Measurements from ENCODE around the gene MBNL2. TPM values are rescaled to one million over a fixed set of nuclear protein-coding genes. Genes with fewer than 3 reads are reported as not detected.

The MBNL2 gene
- total RNA-seq, 1 experiment from 2014 or later, result 0.17 TPM

DNA sequence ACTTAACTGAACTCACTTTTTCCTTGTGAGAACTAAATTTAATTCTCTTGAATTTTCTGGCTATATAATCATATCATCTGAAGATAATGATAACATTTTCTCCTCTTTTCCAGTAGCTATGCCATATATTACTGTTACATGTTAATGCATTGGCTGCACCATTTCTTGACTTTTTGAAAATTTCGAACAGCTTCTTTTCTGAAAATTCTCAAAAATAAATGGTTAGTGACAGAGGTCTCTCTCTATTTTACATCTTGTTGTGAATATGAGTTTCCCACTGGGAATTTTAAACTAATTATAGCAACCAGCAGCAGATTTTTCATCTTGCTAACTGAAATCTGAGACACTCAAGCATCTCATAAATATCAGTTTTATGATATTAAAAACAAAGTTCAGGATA is 30.6 kb downstream of the MBNL2 start:
- H3K4me2 ChIP-seq (ENCODE audit: insufficient read depth, insufficient read length, low read length), result no peak overlapping the region
- H3K79me1 ChIP-seq (ENCODE audit: insufficient read depth, low read depth, low read length, poor library complexity, severe bottlenecking), result no peaks in the 10 kb centered on the region
- H3K79me2 ChIP-seq (ENCODE audit: insufficient read depth, low read length), result no peaks in the 10 kb centered on the region
- H2BK12ac ChIP-seq (ENCODE audit: insufficient read length, low read depth, low read length), result no peak overlapping the region
- DNase-seq, result no peak
- H3T11ph ChIP-seq (ENCODE audit: low read length), result no peak overlapping the region
- H4K8ac ChIP-seq (replicated peaks; ENCODE audit: insufficient read length, low read depth, low read length), result no peak overlapping the region
- Mint-ChIP-seq H3K9me3 (no peaks in the 10 kb centered on the region), H3K27ac (no peak overlapping the region), H3K36me3 (ENCODE audit: insufficient read depth in 1 of 3, low read depth in 3 of 3) (no peaks in the 10 kb centered on the region), H3K27me3 (ENCODE audit: low read depth) (peaks cover 19% of the 10 kb centered on the region), H3K4me1 (peaks cover 12 to 28% of the 10 kb centered on the region in 2 experiments), H3K4me3 (no peak overlapping the region)
- no peak overlapping the region for H2BK5ac ChIP-seq (ENCODE audit: insufficient read length, low read length)
- no peak overlapping the region for H4K91ac ChIP-seq (ENCODE audit: insufficient read length, low read depth, low read length)
- H3K23ac ChIP-seq (ENCODE audit: insufficient read length, low read depth, low read length), result no peak overlapping the region
- H2BK20ac ChIP-seq (ENCODE audit: low read depth, low read length, poor library complexity, severe bottlenecking), result no peak overlapping the region
- no CpG with 5 or more reads among the region's 1 CpG for WGBS (ENCODE audit: extremely low coverage, insufficient read length, low lambda C conversion rate)
- H3K4ac ChIP-seq (ENCODE audit: low read depth, low read length), result no peak overlapping the region
- H4K20me1 ChIP-seq (ENCODE audit: control insufficient read depth, insufficient read depth, insufficient read length), result no peaks in the 10 kb centered on the region
- H2BK120ac ChIP-seq (ENCODE audit: low read depth, low read length, poor library complexity, severe bottlenecking), result no peak overlapping the region
- no peak overlapping the region for H3K56ac ChIP-seq (ENCODE audit: insufficient read length, low read depth, low read length)
- H3K4me1 ChIP-seq (ENCODE audit: insufficient read depth, low read length), result peaks cover 13% of the 10 kb centered on the region
- no peak overlapping the region for H3K27ac ChIP-seq (ENCODE audit: insufficient read length, low read depth, low read length)
- no peak overlapping the region for H3K14ac ChIP-seq (ENCODE audit: insufficient read depth, low read length)
- H3K9me3 ChIP-seq (ENCODE audit: control insufficient read depth, low read depth, low read length), result no peaks in the 10 kb centered on the region
- no peak overlapping the region for H2AFZ ChIP-seq (ENCODE audit: low read length)
- TF ChIP-seq, protein P1, sequence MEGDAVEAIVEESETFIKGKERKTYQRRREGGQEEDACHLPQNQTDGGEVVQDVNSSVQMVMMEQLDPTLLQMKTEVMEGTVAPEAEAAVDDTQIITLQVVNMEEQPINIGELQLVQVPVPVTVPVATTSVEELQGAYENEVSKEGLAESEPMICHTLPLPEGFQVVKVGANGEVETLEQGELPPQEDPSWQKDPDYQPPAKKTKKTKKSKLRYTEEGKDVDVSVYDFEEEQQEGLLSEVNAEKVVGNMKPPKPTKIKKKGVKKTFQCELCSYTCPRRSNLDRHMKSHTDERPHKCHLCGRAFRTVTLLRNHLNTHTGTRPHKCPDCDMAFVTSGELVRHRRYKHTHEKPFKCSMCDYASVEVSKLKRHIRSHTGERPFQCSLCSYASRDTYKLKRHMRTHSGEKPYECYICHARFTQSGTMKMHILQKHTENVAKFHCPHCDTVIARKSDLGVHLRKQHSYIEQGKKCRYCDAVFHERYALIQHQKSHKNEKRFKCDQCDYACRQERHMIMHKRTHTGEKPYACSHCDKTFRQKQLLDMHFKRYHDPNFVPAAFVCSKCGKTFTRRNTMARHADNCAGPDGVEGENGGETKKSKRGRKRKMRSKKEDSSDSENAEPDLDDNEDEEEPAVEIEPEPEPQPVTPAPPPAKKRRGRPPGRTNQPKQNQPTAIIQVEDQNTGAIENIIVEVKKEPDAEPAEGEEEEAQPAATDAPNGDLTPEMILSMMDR (conservative IDR thresholded peaks at IDR 0.05), result no peak
- no peak overlapping the region for H3K18ac ChIP-seq (ENCODE audit: insufficient read length, low read depth, low read length)
- no peaks in the 10 kb centered on the region for H3K23me2 ChIP-seq (ENCODE audit: insufficient read length, low read depth, low read length, poor library complexity, severe bottlenecking)
- H3K9ac ChIP-seq (ENCODE audit: extremely low read depth, insufficient read length, low read length), result no peak overlapping the region
- no peak overlapping the region for H4K5ac ChIP-seq (ENCODE audit: insufficient read length, low read depth, low read length)
- H2AK5ac ChIP-seq (ENCODE audit: insufficient read length, low read length), result no peak overlapping the region
- no peaks in the 10 kb centered on the region for H3K27me3 ChIP-seq (ENCODE audit: insufficient read depth, low read length)
- H2BK15ac ChIP-seq (ENCODE audit: low read depth, low read length), result no peak overlapping the region

All from H9 (cell line).